GM12801 (cell line): ENCODE results near the gene CELF3.

Source experiments
- TF ChIP-seq, protein P1 (sequence below): IDR thresholded peaks from one replicate; pipeline ENCODE4 v1.5.1; 2011; ENCODE audit warnings: control low read depth; ENCODE audit not compliant: insufficient read length; ENCODE audit errors: extremely low read depth

CELF3 gene

DNA sequence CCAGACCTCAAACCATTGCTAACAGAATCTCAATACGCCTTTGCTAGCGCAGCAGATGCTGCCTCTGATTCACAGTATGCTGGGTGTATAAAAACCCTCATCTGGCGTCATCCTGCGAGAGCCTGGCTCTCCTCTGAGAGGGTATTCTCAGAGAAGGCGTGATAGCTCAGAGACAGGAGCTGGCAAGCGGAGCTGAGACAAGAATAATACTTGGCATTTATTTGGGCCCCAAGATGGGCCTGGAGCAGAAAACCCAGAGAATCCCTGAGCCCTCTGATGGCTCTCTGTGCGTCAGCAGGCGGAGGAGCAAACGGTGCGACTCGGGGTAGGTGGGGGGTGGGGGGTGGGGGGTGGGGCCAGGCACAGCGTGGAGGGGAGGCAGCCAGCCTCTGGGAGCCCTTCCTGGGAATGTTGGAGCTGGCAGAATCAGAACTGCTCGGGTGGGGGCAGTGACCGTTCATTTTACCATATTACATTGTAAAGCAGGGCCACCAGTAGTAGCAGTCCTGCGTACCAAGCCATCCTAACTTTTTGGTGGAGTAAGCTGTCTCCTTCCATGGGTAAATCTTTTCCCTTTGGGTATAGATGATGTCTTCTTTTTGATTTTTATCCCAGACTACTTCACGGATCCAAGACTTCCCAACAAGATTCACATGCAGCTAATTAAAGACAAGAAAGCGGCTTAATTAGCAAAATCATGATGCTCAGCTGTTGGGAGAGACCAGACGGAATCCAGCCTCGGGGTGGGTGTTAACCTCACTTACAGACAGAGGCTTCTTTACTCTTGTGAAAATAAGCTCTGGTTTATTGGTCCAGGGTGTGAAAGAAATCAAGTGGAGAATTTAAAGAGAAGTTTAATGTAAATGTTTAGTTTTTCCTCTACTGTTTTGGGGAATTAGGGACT is 11.8 kb upstream of the CELF3 start:
- TF ChIP-seq, protein P1, sequence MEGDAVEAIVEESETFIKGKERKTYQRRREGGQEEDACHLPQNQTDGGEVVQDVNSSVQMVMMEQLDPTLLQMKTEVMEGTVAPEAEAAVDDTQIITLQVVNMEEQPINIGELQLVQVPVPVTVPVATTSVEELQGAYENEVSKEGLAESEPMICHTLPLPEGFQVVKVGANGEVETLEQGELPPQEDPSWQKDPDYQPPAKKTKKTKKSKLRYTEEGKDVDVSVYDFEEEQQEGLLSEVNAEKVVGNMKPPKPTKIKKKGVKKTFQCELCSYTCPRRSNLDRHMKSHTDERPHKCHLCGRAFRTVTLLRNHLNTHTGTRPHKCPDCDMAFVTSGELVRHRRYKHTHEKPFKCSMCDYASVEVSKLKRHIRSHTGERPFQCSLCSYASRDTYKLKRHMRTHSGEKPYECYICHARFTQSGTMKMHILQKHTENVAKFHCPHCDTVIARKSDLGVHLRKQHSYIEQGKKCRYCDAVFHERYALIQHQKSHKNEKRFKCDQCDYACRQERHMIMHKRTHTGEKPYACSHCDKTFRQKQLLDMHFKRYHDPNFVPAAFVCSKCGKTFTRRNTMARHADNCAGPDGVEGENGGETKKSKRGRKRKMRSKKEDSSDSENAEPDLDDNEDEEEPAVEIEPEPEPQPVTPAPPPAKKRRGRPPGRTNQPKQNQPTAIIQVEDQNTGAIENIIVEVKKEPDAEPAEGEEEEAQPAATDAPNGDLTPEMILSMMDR, result no peak

DNA sequence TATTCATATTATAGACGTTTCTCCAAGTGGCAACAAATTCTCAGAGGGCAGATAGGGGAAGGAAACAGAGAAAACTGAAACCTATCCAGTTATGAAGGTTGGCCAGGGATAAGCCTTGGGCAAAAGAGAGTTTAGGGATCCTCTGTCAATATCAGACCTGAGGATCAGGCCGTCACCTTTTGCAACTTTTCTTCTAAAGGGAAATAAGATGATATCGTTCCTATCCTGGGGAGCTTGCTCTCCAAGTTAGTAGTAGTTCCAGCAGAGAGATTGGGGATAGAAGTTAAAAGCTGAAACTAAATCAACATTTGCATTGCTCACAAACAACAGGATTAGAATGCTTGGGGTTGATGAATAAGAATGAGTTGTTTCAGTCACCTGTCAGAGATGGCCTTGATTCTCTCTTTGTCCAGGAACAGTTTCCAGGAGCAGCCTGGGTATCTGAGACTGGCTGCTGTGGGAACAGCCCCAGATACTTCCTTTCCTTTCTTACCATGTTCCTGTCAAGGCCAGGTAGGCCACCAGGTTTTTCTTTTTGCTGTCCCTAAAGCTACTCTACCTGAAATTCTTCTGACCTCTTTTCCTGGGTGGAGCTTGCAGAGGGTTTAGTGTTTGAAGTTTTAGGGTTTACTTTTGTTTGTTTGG is 7.2 kb upstream of the CELF3 start:
- TF ChIP-seq, protein P1, result no peak

DNA sequence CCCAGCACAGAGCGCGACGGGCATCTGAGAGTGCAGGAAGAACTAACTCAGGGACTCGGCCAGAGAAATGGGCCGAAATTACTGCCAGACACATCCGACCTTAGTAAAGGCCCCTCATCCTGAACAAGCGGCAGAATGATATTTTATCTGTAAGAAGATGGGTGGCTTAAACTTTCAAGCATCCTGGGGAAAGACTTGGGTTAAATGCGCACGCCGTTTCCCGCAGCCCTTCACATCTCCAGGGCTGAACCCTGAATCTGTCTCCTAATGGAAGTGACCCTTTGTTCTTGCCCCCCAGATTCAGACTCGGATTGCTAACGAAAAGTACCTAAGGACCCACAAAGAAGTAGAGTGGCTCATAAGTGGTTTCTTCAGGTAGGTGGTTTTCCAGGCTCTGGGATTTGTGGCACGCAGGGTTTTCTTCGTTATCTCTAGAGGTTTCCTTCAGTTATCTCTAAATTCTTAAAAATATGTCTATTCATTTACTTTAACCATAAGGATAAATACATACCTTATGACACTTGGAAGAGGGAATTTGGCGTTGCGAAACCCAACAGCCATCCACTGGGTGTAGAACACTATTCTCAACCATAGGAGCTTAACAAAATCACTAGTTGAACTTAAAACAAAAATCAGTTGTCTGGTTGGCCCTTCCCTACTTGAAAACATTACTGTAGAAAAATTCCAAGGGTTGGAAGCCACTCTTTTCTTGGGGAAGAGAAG is 5.3 kb upstream of the CELF3 start:
- TF ChIP-seq, protein P1, result no peak

DNA sequence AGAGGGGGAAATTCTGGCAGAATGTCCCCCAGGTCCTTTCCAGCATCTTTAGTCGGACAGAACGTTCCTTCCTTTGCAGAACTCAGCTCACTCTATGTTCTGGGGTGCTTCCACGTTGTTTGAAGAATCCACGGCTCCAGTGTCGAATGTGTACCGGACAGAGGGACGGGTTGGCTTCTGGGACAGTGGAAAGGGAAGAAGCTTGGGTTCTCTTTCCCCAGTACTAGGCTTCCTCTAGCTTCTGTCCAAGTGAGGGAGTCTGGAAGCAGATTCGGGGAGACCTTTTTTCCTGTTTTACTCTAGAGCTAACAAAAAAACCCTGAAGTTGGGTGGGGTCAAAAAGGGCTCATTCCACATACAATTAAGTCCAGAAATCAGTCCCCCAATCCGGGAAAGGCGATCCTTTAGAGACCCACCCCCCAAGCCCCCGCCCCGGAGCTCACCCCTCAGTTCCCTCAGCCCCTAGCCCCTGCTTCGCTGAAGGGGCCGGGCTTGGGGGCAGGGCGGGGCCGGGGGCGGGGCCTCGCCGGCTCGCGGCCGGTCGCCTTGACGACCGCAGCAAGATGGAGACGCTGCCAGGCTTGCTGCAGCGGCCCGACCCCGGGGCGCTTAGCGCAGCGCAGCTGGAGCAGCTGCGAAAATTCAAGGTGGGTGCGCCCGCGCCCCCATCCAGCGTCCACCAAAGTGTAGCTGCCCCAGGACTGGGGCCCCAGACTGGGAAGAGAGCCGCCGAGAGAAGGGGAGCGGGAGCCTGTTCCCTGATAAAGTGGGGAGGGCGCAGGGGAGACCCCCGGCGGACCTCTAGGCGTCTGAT is 4.6 kb upstream of the CELF3 start, which contains the start of gene RIIAD1:
Gene RIIAD1 (plus strand): TSS at position 549 of the 814 bp plus-strand sequence. CDS start 15 bp downstream, at position 564.
- TF ChIP-seq, protein P1, result no peak

DNA sequence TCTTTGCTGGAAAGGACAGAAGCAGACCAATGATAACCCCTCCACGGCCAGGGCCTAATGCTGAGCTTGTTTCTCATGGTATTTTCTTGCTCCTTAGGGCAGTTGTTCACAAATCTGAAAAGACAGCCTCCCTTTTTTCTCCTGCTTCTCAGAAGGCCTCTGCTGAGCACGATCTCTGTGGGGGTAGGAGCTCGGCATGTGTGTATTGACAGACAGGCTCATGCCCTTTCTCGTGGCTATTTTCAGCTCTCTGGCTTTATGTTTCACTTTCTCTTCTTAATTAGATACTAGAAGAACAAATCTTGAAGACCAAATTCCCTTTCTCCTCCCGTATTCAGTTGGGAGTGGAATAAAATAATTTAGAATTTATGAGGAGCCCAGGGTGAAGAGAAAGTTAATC is 4.0 kb upstream of the CELF3 start:
- TF ChIP-seq, protein P1, result no peak

DNA sequence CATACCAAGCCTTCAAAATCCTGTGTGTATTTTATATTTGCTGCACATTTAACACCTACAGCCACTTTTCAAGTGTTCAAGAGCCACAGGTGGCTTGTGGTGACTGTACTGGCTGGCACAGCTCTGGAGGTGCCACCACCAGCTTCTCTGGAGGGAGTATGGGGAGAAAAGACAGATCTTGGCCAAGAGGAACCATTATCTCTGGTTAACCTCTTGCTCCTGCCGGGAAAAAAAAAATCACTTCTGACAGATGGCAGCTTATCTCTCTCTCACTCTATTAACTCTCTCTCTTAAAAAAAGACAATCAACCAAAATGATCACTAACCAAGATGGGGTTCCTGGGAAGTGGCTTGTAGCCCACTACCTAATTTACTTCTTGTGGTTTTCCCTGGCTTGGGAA is 3.5 kb upstream of the CELF3 start:
- TF ChIP-seq, protein P1, result no peak
